T-cell (primary cell): ENCODE measurements around the gene PRKCG. TPM values are rescaled to one million over a fixed set of nuclear protein-coding genes. Genes with fewer than 3 reads are reported as not detected.
"Not testable (repeated sequence)": the region's sequence is repeated elsewhere in the genome, so short reads cannot be mapped to it uniquely, and the experiment has no call there.

Source experiments
- ATAC-seq, 4 experiments: fragments of 200-7000 bp in 3 of 4; fragments of 150-1000 bp in 1 of 4; cut with Tn5 transposase; replicated peaks in 1 of 4; 1 replicate in 3 of 4; 2 replicates in 1 of 4; pipeline ENCODE4 v1.10.0; 2021; ENCODE audit warnings: moderate library complexity in 3 of 4, mild to moderate bottlenecking in 2 of 4, moderate number of reproducible peaks in 1 of 4
- CTCF ChIA-PET, 2 donors: fragments of 300-600 bp; sonication (Branson Sonifier 250); formaldehyde crosslinking; loops; one replicate each; lab custom pipeline; 2022; ENCODE audit warnings: antibody characterized with exemption in 2 of 2; lab: Charles Lee
- POLR2A ChIA-PET, 2 donors: fragments of 300-600 bp; sonication (Branson Sonifier 250); formaldehyde crosslinking; loops; one replicate each; lab custom pipeline; 2022; ENCODE audit warnings: antibody characterized with exemption in 2 of 2; lab: Charles Lee
- DNase-seq, 35 experiments: peaks; one replicate each; pipeline versions ENCODE4 v3.0.0 to v3.0.0-alpha.2; 2013 to 2023
- H3K27ac ChIP-seq: one replicate; pipeline ENCODE4 v1.5.1; 2013; ENCODE audit warnings: low read length
- H3K27me3 ChIP-seq, 2 experiments: replicated peaks in 1 of 2; 1 replicate in 1 of 2; 2 replicates in 1 of 2; pipeline versions ENCODE4 v1.6.1 to v1.7.0; 2013; ENCODE audit warnings: low read length in 1 of 2, mixed read lengths in 1 of 2; ENCODE audit not compliant: control insufficient read depth in 2 of 2, insufficient read depth in 2 of 2; ENCODE audit errors: extremely low read depth in 1 of 2
- H3K36me3 ChIP-seq, 2 donors: 1 replicate in 1 of 2; 2 replicates in 1 of 2; pipeline versions ENCODE4 v1.6.1 to v1.7.0; 2013; ENCODE audit warnings: low read length in 1 of 2; ENCODE audit not compliant: control insufficient read depth in 2 of 2, insufficient read depth in 1 of 2; ENCODE audit errors: extremely low read depth in 1 of 2
- H3K4me1 ChIP-seq, 2 experiments: 1 replicate in 1 of 2; 2 replicates in 1 of 2; pipeline versions ENCODE4 v1.6.1 to v1.7.0; 2013; ENCODE audit warnings: low read length in 2 of 2, mixed read lengths in 1 of 2; ENCODE audit not compliant: insufficient read depth in 2 of 2, control insufficient read depth in 1 of 2; ENCODE audit errors: extremely low read depth in 1 of 2
- H3K4me3 ChIP-seq, 2 donors: 1 replicate in 1 of 2; 2 replicates in 1 of 2; pipeline versions ENCODE4 v1.5.1 to v1.7.0; 2013; ENCODE audit warnings: mild to moderate bottlenecking in 2 of 2, low read length in 1 of 2, moderate library complexity in 1 of 2; ENCODE audit not compliant: control insufficient read depth in 1 of 2; ENCODE audit errors: extremely low read depth in 1 of 2
- H3K9me3 ChIP-seq: 2 replicates; pipeline ENCODE4 v1.7.0; 2013
- H3K27ac Mint-ChIP-seq, 2 donors: one replicate each; pipeline ENCODE4 v1.8.0; 2020 to 2021; ENCODE audit warnings: mild to moderate bottlenecking in 2 of 2, mixed read lengths in 2 of 2
- H3K27me3 Mint-ChIP-seq, 2 donors: one replicate each; pipeline ENCODE4 v1.8.0; 2021 to 2022; ENCODE audit warnings: mixed read lengths in 2 of 2
- H3K36me3 Mint-ChIP-seq: one replicate; pipeline ENCODE4 v1.8.0; 2021; ENCODE audit warnings: mixed read lengths
- H3K4me1 Mint-ChIP-seq, 3 donors: one replicate each; pipeline ENCODE4 v1.8.0; 2020 to 2022; ENCODE audit warnings: mixed read lengths in 3 of 3, mild to moderate bottlenecking in 1 of 3
- H3K4me3 Mint-ChIP-seq, 3 donors: one replicate each; pipeline ENCODE4 v1.8.0; 2020 to 2022; ENCODE audit warnings: mild to moderate bottlenecking in 3 of 3, mixed read lengths in 3 of 3, moderate library complexity in 3 of 3
- H3K9me3 Mint-ChIP-seq, 3 donors: one replicate each; pipeline ENCODE4 v1.8.0; 2020 to 2022; ENCODE audit warnings: mixed read lengths in 3 of 3
- WGBS: methylation state at CpG from one replicate; pipeline ENCODE4 v1.1.5; 2013; ENCODE audit warnings: missing lambda C conversion rate; ENCODE audit not compliant: insufficient coverage; 5-methylcytosine and 5-hydroxymethylcytosine counted together
- total RNA-seq, 35 experiments: library from RNA in 6 of 35; stranded (reverse) in 6 of 35; fragments of 120-200 nt in 1 of 35; gene quantifications; one replicate each; pipeline versions ENCODE4 v1.2.1 to v1.2.4 and lab custom pipeline; 2013 to 2026

Gene PRKCG
- total RNA-seq, 5 donors from 2014 or later (not counting 1 experiment from before 2014, with no cell fraction given) = 0.15 to 2.4 (median 0.32) TPM; not detected in 2

DNA sequence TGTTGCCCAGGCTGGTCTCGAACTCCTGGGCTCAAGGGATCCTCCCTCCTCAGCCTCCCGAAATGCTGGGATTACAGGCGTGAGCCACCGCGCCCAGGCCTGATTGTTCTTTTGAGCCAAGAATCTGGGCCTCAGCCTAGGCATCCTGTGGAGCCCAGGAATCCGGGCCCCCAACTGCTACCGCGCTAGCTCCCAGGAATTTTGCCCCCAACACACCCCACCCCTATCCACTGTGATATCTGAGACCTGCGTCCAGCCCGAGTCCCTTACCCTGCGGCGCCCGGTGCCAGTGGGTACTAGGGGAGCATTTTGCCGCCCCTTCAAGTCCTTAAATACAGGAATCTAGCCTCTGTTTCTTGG, 15.2 kb upstream of the PRKCG start:
- Histone ChIP-seq H3K27ac (peak overlapping the region; percentile 99), H3K36me3 (peaks cover 4 to 6% of the 10 kb centered on the region in 2 donors), H3K27me3 (peaks cover 0 to 3% of the 10 kb centered on the region in 2 experiments), H3K4me3 (peak overlapping the region; percentile 59 to 75), H3K9me3 (no peaks in the 10 kb centered on the region), H3K4me1 (peaks cover 15 to 57% of the 10 kb centered on the region in 2 experiments)
- POLR2A ChIA-PET = interaction anchor here (0.6 to 1.7 kb wide), 7 partner anchors 10 to 583 kb away, joined by 4 to 13 read pairs (median 6); no protein-coding TSS in a partner anchor
- WGBS = 72% methylated on average over 10 of the region's 14 CpGs
- H3K27ac Mint-ChIP-seq = peak overlapping the region; percentile 95 to 97
- H3K36me3 Mint-ChIP-seq = peaks cover 7% of the 10 kb centered on the region
- H3K4me3 Mint-ChIP-seq = peak overlapping the region; percentile 96 to 99 (median 96)
- peaks cover 36 to 42% (median 42%) of the 10 kb centered on the region in 3 donors for H3K4me1 Mint-ChIP-seq
- no peak for DNase-seq
- CTCF ChIA-PET = interaction anchor here in 1 of 2 donors (0.5 to 1.7 kb wide), 4 partner anchors 10 to 140 kb away, joined by 3 to 6 read pairs (median 4); partner anchors contain the start of gene PRKCG
- no peaks in the 10 kb centered on the region for H3K27me3 Mint-ChIP-seq
- ATAC-seq = no peak
- no peaks in the 10 kb centered on the region for H3K9me3 Mint-ChIP-seq

- Histone ChIP-seq H3K4me1 (peaks cover 19 to 63% of the 10 kb centered on the region in 2 experiments), H3K9me3 (no peaks in the 10 kb centered on the region), H3K36me3 (peaks cover 6 to 8% of the 10 kb centered on the region in 2 donors), H3K4me3 (peak within 1 kb of the TSS; percentile 89 to 98), H3K27ac (peak within 1 kb of the TSS; percentile 99), H3K27me3 (peaks cover 0 to 3% of the 10 kb centered on the region in 2 experiments)
- Mint-ChIP-seq H3K9me3 (no peaks in the 10 kb centered on the region), H3K4me3 (peak within 1 kb of the TSS; percentile 96 to 99 (median 96)), H3K27ac (peak within 1 kb of the TSS; percentile 95 to 97), H3K36me3 (peaks cover 7% of the 10 kb centered on the region), H3K4me1 (peaks cover 37 to 48% (median 42%) of the 10 kb centered on the region in 3 donors), H3K27me3 (no peaks in the 10 kb centered on the region)
- DNase-seq (peak; percentile 99 to 100 (median 100)), ATAC-seq (peak; percentile 74 to 82 (median 77))
- WGBS = 3% methylated on average over 8 of the region's 37 CpGs
- ChIA-PET POLR2A (interaction anchor here (0.6 to 1.7 kb wide), 11 partner anchors 8 to 583 kb away, joined by 3 to 13 read pairs (median 5); partner anchors contain the start of genes LENG8 (in 1 of the 2) and MBOAT7 (in 1 of the 2)), CTCF (interaction anchor here in 1 of 2 donors (0.5 to 1.7 kb wide), 3 partner anchors 9 to 139 kb away, joined by 3 to 4 read pairs (median 3); partner anchors contain the start of gene PRKCG)
These were observed 14.5 kb upstream of the PRKCG start, which contains the start of gene MYADM for GRCh38 chr19:53867225-53868090. Gene MYADM (plus strand): TSS chr19:53867883. CDS start chr19:53873530, 5,647 bp downstream.

DNA sequence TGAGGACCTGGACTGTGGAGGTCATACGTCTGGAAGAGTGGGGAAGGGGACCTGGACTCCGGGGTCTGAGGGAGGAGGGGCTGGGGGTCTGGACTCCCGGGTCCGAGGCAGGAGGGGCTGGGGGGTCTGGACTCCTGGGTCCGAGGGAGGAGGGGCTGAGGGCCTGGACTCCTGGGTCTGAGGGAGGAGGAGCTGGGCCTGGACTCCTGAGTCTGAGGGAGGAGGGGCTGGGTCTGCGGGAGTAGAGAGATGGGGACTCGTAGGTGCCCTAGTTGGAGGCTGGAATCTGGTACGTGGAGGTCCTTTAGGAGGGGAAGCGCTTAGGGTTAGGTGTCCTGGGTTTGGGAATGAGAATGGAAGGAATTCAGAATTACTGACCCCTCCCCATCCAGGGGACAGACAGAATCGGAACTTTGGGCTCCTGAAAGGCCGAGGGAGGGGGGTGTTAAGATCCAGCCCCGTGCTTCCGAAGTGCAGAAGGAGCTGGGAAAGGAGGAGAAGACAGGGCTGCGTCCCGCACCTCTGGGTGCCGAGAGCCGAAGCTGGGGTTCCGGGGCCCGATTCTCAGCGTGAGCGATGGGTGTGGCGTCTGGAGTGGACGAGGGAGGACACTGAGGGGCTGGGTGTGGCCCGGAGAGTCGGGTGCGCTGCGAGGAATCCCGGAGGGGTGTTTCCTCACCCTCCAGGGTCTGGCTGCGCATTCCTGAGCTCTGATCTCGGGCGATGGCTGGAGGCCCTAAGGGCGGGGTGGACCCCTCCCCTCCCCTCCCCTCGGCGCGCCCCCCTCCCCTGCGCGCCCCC, 13.7 kb upstream of the PRKCG start:
- Histone ChIP-seq H3K4me1 (peaks cover 25 to 72% of the 10 kb centered on the region in 2 experiments), H3K36me3 (peaks cover 6 to 12% of the 10 kb centered on the region in 2 donors), H3K9me3 (no peaks in the 10 kb centered on the region), H3K4me3 (peak overlapping the region; percentile 89 to 98), H3K27ac (peak overlapping the region; percentile 99), H3K27me3 (no peaks in the 10 kb centered on the region)
- DNase-seq (peak in 17 of 35 experiments; percentile 24 to 64 (median 42)), ATAC-seq (no peak)
- Mint-ChIP-seq H3K27me3 (no peaks in the 10 kb centered on the region), H3K27ac (peak overlapping the region; percentile 94 to 95), H3K4me3 (peak overlapping the region; percentile 96 to 99 (median 96)), H3K9me3 (no peaks in the 10 kb centered on the region), H3K4me1 (peaks cover 44 to 57% (median 49%) of the 10 kb centered on the region in 3 donors), H3K36me3 (peaks cover 11% of the 10 kb centered on the region)
- ChIA-PET CTCF (interaction anchor here in 1 of 2 donors (1.7 kb wide), 1 partner anchor 14 kb away, joined by 4 read pairs; the partner anchor contains the start of gene PRKCG), POLR2A (interaction anchor here (0.6 to 1.3 kb wide), 8 partner anchors 8 to 581 kb away, joined by 3 to 13 read pairs (median 5); partner anchors contain the start of genes LENG8 (in 1 of the 2), MBOAT7 (in 1 of the 2) and PRKCG (in 1 of the 2))
- 0% methylated on average over 13 of the region's 37 CpGs for WGBS

DNA sequence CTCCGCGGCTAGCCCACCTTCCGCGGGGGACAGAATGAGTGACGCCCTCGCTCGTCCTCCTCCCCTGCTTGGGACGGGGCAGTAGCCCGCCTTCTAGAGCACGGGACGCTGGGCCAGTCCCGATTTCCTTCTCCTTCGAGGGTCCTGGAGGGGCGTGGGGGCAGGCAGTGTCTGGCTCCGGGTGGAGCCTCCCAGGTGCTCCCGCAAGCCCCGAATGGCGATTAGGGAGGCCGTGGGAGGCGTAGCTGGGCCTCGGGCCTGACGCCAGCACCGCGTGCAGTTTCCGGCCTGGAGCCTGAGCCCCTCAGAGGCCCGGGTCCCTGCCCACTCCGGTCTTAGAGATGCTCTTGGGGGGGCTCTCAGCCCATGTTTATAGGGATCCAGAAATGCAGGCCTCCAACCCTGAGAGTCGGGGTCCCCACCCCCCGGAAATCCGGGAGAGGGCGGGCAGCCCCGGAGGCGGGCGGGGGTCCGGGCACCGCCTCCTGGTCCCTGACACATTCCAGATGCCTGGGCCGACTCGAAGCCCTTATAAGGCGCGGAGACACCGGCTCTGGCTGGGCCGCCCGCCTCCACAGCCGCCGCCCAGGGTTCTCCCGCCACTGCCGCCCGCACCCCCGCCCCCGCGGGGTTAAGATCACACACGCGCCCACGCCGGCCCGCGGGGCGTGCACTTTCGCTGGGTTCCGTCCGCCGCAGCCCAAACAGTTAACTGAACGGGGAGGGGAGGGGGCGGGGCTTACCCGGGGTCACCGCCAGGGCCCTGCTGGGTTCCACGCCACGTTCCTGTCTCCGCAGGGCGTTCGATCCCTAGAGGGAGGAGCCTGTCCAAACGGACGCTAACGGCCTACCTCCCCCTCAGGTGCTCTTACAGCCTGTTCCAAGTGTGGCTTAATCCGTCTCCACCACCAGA, 12.8 kb upstream of the PRKCG start:
- peaks cover 52 to 65% (median 58%) of the 10 kb centered on the region in 3 donors for H3K4me1 Mint-ChIP-seq
- peak overlapping the region; percentile 96 to 99 (median 96) for H3K4me3 Mint-ChIP-seq
- ChIA-PET CTCF (no interaction called here), POLR2A (interaction anchor here in 1 of 2 donors (0.7 kb wide), 1 partner anchor 13 kb away, joined by 4 read pairs; the partner anchor contains the start of gene PRKCG)
- H3K27ac Mint-ChIP-seq = peak overlapping the region; percentile 89 to 94
- peak; percentile 60 to 93 (median 84) for DNase-seq
- peak overlapping the region; percentile 89 to 98 for H3K4me3 ChIP-seq
- no peaks in the 10 kb centered on the region for H3K27me3 ChIP-seq
- no peaks in the 10 kb centered on the region for H3K9me3 ChIP-seq
- H3K36me3 Mint-ChIP-seq = peaks cover 20% of the 10 kb centered on the region
- H3K27ac ChIP-seq = peak overlapping the region; percentile 99
- H3K9me3 Mint-ChIP-seq = peaks cover 0 to 3% (median 0%) of the 10 kb centered on the region in 3 donors
- peak; percentile 36 to 57 (median 38) for ATAC-seq
- under 1% methylated on average over 71 of the region's 75 CpGs for WGBS
- peaks cover 26 to 80% of the 10 kb centered on the region in 2 experiments for H3K4me1 ChIP-seq
- H3K27me3 Mint-ChIP-seq = no peaks in the 10 kb centered on the region
- peaks cover 6 to 20% of the 10 kb centered on the region in 2 donors for H3K36me3 ChIP-seq

GRCh38 chr19:53869805-53870484, 12.1 kb upstream of the PRKCG start:
- Mint-ChIP-seq H3K4me3 (peak overlapping the region; percentile 96 to 99 (median 96)), H3K4me1 (peaks cover 60 to 73% (median 66%) of the 10 kb centered on the region in 3 donors), H3K27ac (peak overlapping the region; percentile 89 to 94), H3K36me3 (peaks cover 28% of the 10 kb centered on the region)
- H3K27me3 Mint-ChIP-seq, H3K9me3 ChIP-seq, H3K9me3 Mint-ChIP-seq, DNase-seq, H3K27me3 ChIP-seq, ATAC-seq, CTCF ChIA-PET: not testable (repeated sequence)
- Histone ChIP-seq H3K4me1 (peaks cover 31 to 88% of the 10 kb centered on the region in 2 experiments), H3K36me3 (peaks cover 6 to 28% of the 10 kb centered on the region in 2 donors), H3K27ac (peak overlapping the region; percentile 99), H3K4me3 (peak overlapping the region; percentile 89 to 98)
- WGBS = 6% methylated on average over 19 of the region's 24 CpGs
- POLR2A ChIA-PET = interaction anchor here (0.7 to 0.9 kb wide), 2 partner anchors 286 to 319 kb away, joined by 3 to 4 read pairs; partner anchors contain the start of gene MBOAT7 (in 1 of the 2)
